CD14-positive monocyte (primary cell): ENCODE measurements around the gene PNPO. TPM values are rescaled to one million over a fixed set of nuclear protein-coding genes. Genes with fewer than 3 reads are reported as not detected.
A peak's percentile ranks its signal among the peaks of the same experiment; 100 is the strongest.

Source experiments
- DNase-seq, 3 donors: peaks; one replicate each; pipeline ENCODE4 v3.0.0-alpha.2; 2011 to 2022
- H2AFZ ChIP-seq: 2 replicates; pipeline ENCODE4 v1.6.0; 2012; ENCODE audit warnings: mild to moderate bottlenecking, low read depth, low read length, inconsistent platforms; ENCODE audit not compliant: insufficient read depth, poor library complexity, severe bottlenecking
- H3K27ac ChIP-seq, 2 donors: 1 replicate in 1 of 2; 2 replicates in 1 of 2; pipeline ENCODE4 v1.5.1; 2012 to 2013; ENCODE audit warnings: low read length in 2 of 2, control low read depth in 1 of 2, inconsistent platforms in 1 of 2, low read depth in 1 of 2, mild to moderate bottlenecking in 1 of 2
- H3K27me3 ChIP-seq, 2 donors: one replicate each; pipeline versions ENCODE4 v1.6.0 to v1.6.1; 2011 to 2013; ENCODE audit warnings: low read length in 2 of 2; ENCODE audit not compliant: control insufficient read depth in 2 of 2, insufficient read depth in 2 of 2
- H3K36me3 ChIP-seq, 2 donors: replicated peaks in 1 of 2; 1 replicate in 1 of 2; 2 replicates in 1 of 2; pipeline versions ENCODE4 v1.5.1 to v1.6.1; 2012 to 2013; ENCODE audit warnings: low read length in 2 of 2, control low read depth in 1 of 2, inconsistent platforms in 1 of 2, mild to moderate bottlenecking in 1 of 2; ENCODE audit not compliant: insufficient read depth in 2 of 2, control insufficient read depth in 1 of 2
- H3K4me1 ChIP-seq, 2 donors: 1 replicate in 1 of 2; 2 replicates in 1 of 2; pipeline versions ENCODE4 v1.5.1 to v1.6.1; 2012 to 2013; ENCODE audit warnings: low read length in 2 of 2, control low read depth in 1 of 2, inconsistent platforms in 1 of 2, mild to moderate bottlenecking in 1 of 2, moderate library complexity in 1 of 2; ENCODE audit not compliant: insufficient read depth in 2 of 2, control insufficient read depth in 1 of 2
- H3K4me2 ChIP-seq: replicated peaks from 2 replicates; pipeline ENCODE3; 2012; ENCODE audit warnings: low read length, moderate library complexity, mild to moderate bottlenecking; ENCODE audit not compliant: poor library complexity, severe bottlenecking; ENCODE audit errors: extremely low read depth
- H3K4me3 ChIP-seq, 3 experiments: fragments of 200-600 bp in 1 of 3; sonication (generic) in 1 of 3; replicated peaks in 1 of 3; 1 replicate in 2 of 3; 2 replicates in 1 of 3; pipeline ENCODE4 v1.5.1; 2011 to 2013; ENCODE audit warnings: low read length in 3 of 3, mild to moderate bottlenecking in 3 of 3, control low read depth in 2 of 3, low read depth in 2 of 3, inconsistent platforms in 1 of 3, moderate library complexity in 1 of 3
- H3K79me2 ChIP-seq: 2 replicates; pipeline ENCODE4 v1.6.0; 2012; ENCODE audit warnings: mild to moderate bottlenecking, control low read depth, inconsistent platforms, low read length, moderate library complexity; ENCODE audit not compliant: insufficient read depth
- H3K9ac ChIP-seq: 2 replicates; pipeline ENCODE4 v1.6.0; 2017; ENCODE audit warnings: low read length, mild to moderate bottlenecking; ENCODE audit not compliant: insufficient read depth, poor library complexity, severe bottlenecking
- H3K9me3 ChIP-seq, 2 donors: replicated peaks in 1 of 2; 1 replicate in 1 of 2; 2 replicates in 1 of 2; pipeline versions ENCODE4 v1.5.1 to v1.6.1; 2012 to 2013; ENCODE audit warnings: low read length in 2 of 2, control low read depth in 1 of 2; ENCODE audit not compliant: control insufficient read depth in 1 of 2, insufficient read depth in 1 of 2
- H4K20me1 ChIP-seq: 2 replicates; pipeline ENCODE4 v1.6.0; 2012; ENCODE audit warnings: mild to moderate bottlenecking, low read length, control low read depth, moderate library complexity; ENCODE audit not compliant: insufficient read depth
- H3K27ac Mint-ChIP-seq, 7 donors: one replicate each; pipeline ENCODE4 v1.8.0; 2020; ENCODE audit warnings: mild to moderate bottlenecking in 7 of 7, mixed read lengths in 7 of 7, moderate library complexity in 6 of 7, inconsistent platforms in 2 of 7
- H3K27me3 Mint-ChIP-seq, 3 donors: one replicate each; pipeline ENCODE4 v1.8.0; 2021 to 2022; ENCODE audit warnings: low read depth in 3 of 3, mild to moderate bottlenecking in 3 of 3, mixed read lengths in 3 of 3, moderate library complexity in 3 of 3, inconsistent platforms in 1 of 3
- H3K36me3 Mint-ChIP-seq, 2 donors: one replicate each; pipeline ENCODE4 v1.8.0; 2020; ENCODE audit warnings: mixed read lengths in 2 of 2, inconsistent platforms in 1 of 2, mild to moderate bottlenecking in 1 of 2
- H3K4me1 Mint-ChIP-seq: one replicate; pipeline ENCODE4 v1.8.0; 2020; ENCODE audit warnings: mild to moderate bottlenecking, mixed read lengths
- H3K4me3 Mint-ChIP-seq, 2 donors: one replicate each; pipeline ENCODE4 v1.8.0; 2020; ENCODE audit warnings: mild to moderate bottlenecking in 2 of 2, mixed read lengths in 2 of 2, moderate library complexity in 1 of 2
- H3K9me3 Mint-ChIP-seq, 7 donors: one replicate each; pipeline ENCODE4 v1.8.0; 2020 to 2022; ENCODE audit warnings: mixed read lengths in 7 of 7, mild to moderate bottlenecking in 6 of 7, moderate library complexity in 6 of 7, inconsistent platforms in 2 of 7
- CTCF ChIP-seq: fragments of 200-600 bp; IDR thresholded peaks from one replicate; pipeline ENCODE4 v1.8.0; 2022; ENCODE audit warnings: antibody characterized with exemption, mild to moderate bottlenecking
- WGBS: methylation state at CpG from one replicate; pipeline ENCODE4 v1.1.5; 2013; ENCODE audit warnings: missing lambda C conversion rate; ENCODE audit not compliant: insufficient coverage; 5-methylcytosine and 5-hydroxymethylcytosine counted together
- intact Hi-C, 2 donors: fragments of 100-400 bp; cut with micrococcal nuclease; formaldehyde crosslinking; loops; one replicate each; pipeline versions ENCODE4 v1.15.0 to v1.15.1; 2023
- polyA minus RNA-seq: library from RNA; depleted of rRNA, polyadenylated mRNA; stranded (reverse); fragments of >200 nt; gene quantifications from 2 replicates; pipeline ENCODE4 v1.2.3, GENCODE V29; 2012
- polyA plus RNA-seq, 3 donors: library from polyadenylated mRNA; depleted of rRNA in 1 of 3; unstranded in 2 of 3; stranded (reverse) in 1 of 3; fragments of 300-500 nt in 2 of 3; fragments of >200 nt in 1 of 3; fragmentation: Illumina TruSeq in 2 of 3; gene quantifications; 1 replicate in 2 of 3; 2 replicates in 1 of 3; pipeline ENCODE4 v1.2.3, GENCODE V29; 2012 to 2021
- total RNA-seq, 12 experiments: library from RNA in 1 of 12; stranded (reverse) in 1 of 12; fragments of 120-200 nt in 1 of 12; gene quantifications; one replicate each; pipeline ENCODE4 v1.2.4 and lab custom pipeline; 2013 to 2026; ENCODE audit warnings: mixed read lengths in 6 of 12, inconsistent platforms in 1 of 12

PNPO gene
- total RNA-seq (2013) = 18.2 TPM
- polyA plus RNA-seq (10 to 100 TPM; 13.2 to 34.2 (median 29.7) TPM), polyA minus RNA-seq (8.2 and 13.1 TPM in 2 replicates), total RNA-seq (lab: John Stamatoyannopoulos, UW) (0.69 to 11.1 (median 7.8) reads per million in 11 experiments)

GRCh38 chr17:47941246-47942095 lies at the start of gene PNPO:
Gene PNPO, plus strand, starts transcription at chr17:47941571. Its CDS starts 105 bp downstream, at chr17:47941676.
- H3K4me1 Mint-ChIP-seq = peaks cover 57% of the 10 kb centered on the region
- DNase-seq = peak; percentile 94 to 98 (median 95)

More at GRCh38 chr17:47941246-47942095, at the start of gene PNPO:
- Histone ChIP-seq H3K4me1 (peaks cover 42 to 55% of the 10 kb centered on the region in 2 donors), H3K9ac (peak within 1 kb of the TSS; percentile 77), H3K36me3 (peaks cover 0 to 2% of the 10 kb centered on the region in 2 donors), H3K27me3 (no peaks in the 10 kb centered on the region), H2AFZ (peak within 1 kb of the TSS; percentile 97), H3K79me2 (peaks cover 8% of the 10 kb centered on the region), H3K9me3 (no peaks in the 10 kb centered on the region), H3K27ac (peak within 1 kb of the TSS; percentile 49 to 82), H4K20me1 (no peaks in the 10 kb centered on the region), H3K4me3 (peak within 1 kb of the TSS; percentile 74 to 89 (median 78)), H3K4me2 (peak within 1 kb of the TSS; percentile 88)
- intact Hi-C loops = loop anchor here (2.0 to 10.0 kb wide), 2 partner anchors 45 to 47 kb away; partner anchors contain the start of gene SP2 (in 2 of the 2)
- H3K27me3 Mint-ChIP-seq = peaks cover 0 to 4% (median 0%) of the 10 kb centered on the region in 3 donors
- under 1% methylated on average over 47 of the region's 50 CpGs for WGBS
- peak within 1 kb of the TSS; percentile 81 to 93 for H3K4me3 Mint-ChIP-seq
- H3K27ac Mint-ChIP-seq = peak within 1 kb of the TSS; percentile 81 to 91 (median 87)
- TF ChIP-seq CTCF = no peak
- peaks cover 13 to 19% of the 10 kb centered on the region in 2 donors for H3K36me3 Mint-ChIP-seq
- H3K9me3 Mint-ChIP-seq = peaks cover 0 to 3% (median 0%) of the 10 kb centered on the region in 7 donors
